T-cell (primary cell): ENCODE measurements around the gene C2CD3. TPM values are rescaled to one million over a fixed set of nuclear protein-coding genes. Genes with fewer than 3 reads are reported as not detected.

Experiments
- ATAC-seq, 4 experiments: fragments of 200-7000 bp in 3 of 4; fragments of 150-1000 bp in 1 of 4; cut with Tn5 transposase; replicated peaks in 1 of 4; 1 replicate in 3 of 4; 2 replicates in 1 of 4; pipeline ENCODE4 v1.10.0; 2021; ENCODE audit warnings: moderate library complexity in 3 of 4, mild to moderate bottlenecking in 2 of 4, moderate number of reproducible peaks in 1 of 4
- CTCF ChIA-PET, 2 donors: fragments of 300-600 bp; sonication (Branson Sonifier 250); formaldehyde crosslinking; loops; one replicate each; lab custom pipeline; 2022; ENCODE audit warnings: antibody characterized with exemption in 2 of 2; lab: Charles Lee
- POLR2A ChIA-PET, 2 donors: fragments of 300-600 bp; sonication (Branson Sonifier 250); formaldehyde crosslinking; loops; one replicate each; lab custom pipeline; 2022; ENCODE audit warnings: antibody characterized with exemption in 2 of 2; lab: Charles Lee
- DNase-seq, 35 experiments: peaks; one replicate each; pipeline versions ENCODE4 v3.0.0 to v3.0.0-alpha.2; 2013 to 2023
- H3K27ac ChIP-seq: one replicate; pipeline ENCODE4 v1.5.1; 2013; ENCODE audit warnings: low read length
- H3K27me3 ChIP-seq, 2 experiments: replicated peaks in 1 of 2; 1 replicate in 1 of 2; 2 replicates in 1 of 2; pipeline versions ENCODE4 v1.6.1 to v1.7.0; 2013; ENCODE audit warnings: low read length in 1 of 2, mixed read lengths in 1 of 2; ENCODE audit not compliant: control insufficient read depth in 2 of 2, insufficient read depth in 2 of 2; ENCODE audit errors: extremely low read depth in 1 of 2
- H3K36me3 ChIP-seq, 2 donors: 1 replicate in 1 of 2; 2 replicates in 1 of 2; pipeline versions ENCODE4 v1.6.1 to v1.7.0; 2013; ENCODE audit warnings: low read length in 1 of 2; ENCODE audit not compliant: control insufficient read depth in 2 of 2, insufficient read depth in 1 of 2; ENCODE audit errors: extremely low read depth in 1 of 2
- H3K4me1 ChIP-seq, 2 experiments: 1 replicate in 1 of 2; 2 replicates in 1 of 2; pipeline versions ENCODE4 v1.6.1 to v1.7.0; 2013; ENCODE audit warnings: low read length in 2 of 2, mixed read lengths in 1 of 2; ENCODE audit not compliant: insufficient read depth in 2 of 2, control insufficient read depth in 1 of 2; ENCODE audit errors: extremely low read depth in 1 of 2
- H3K4me3 ChIP-seq, 2 donors: 1 replicate in 1 of 2; 2 replicates in 1 of 2; pipeline versions ENCODE4 v1.5.1 to v1.7.0; 2013; ENCODE audit warnings: mild to moderate bottlenecking in 2 of 2, low read length in 1 of 2, moderate library complexity in 1 of 2; ENCODE audit not compliant: control insufficient read depth in 1 of 2; ENCODE audit errors: extremely low read depth in 1 of 2
- H3K9me3 ChIP-seq: 2 replicates; pipeline ENCODE4 v1.7.0; 2013
- H3K27ac Mint-ChIP-seq, 2 donors: one replicate each; pipeline ENCODE4 v1.8.0; 2020 to 2021; ENCODE audit warnings: mild to moderate bottlenecking in 2 of 2, mixed read lengths in 2 of 2
- H3K27me3 Mint-ChIP-seq, 2 donors: one replicate each; pipeline ENCODE4 v1.8.0; 2021 to 2022; ENCODE audit warnings: mixed read lengths in 2 of 2
- H3K36me3 Mint-ChIP-seq: one replicate; pipeline ENCODE4 v1.8.0; 2021; ENCODE audit warnings: mixed read lengths
- H3K4me1 Mint-ChIP-seq, 3 donors: one replicate each; pipeline ENCODE4 v1.8.0; 2020 to 2022; ENCODE audit warnings: mixed read lengths in 3 of 3, mild to moderate bottlenecking in 1 of 3
- H3K4me3 Mint-ChIP-seq, 3 donors: one replicate each; pipeline ENCODE4 v1.8.0; 2020 to 2022; ENCODE audit warnings: mild to moderate bottlenecking in 3 of 3, mixed read lengths in 3 of 3, moderate library complexity in 3 of 3
- H3K9me3 Mint-ChIP-seq, 3 donors: one replicate each; pipeline ENCODE4 v1.8.0; 2020 to 2022; ENCODE audit warnings: mixed read lengths in 3 of 3
- WGBS: methylation state at CpG from one replicate; pipeline ENCODE4 v1.1.5; 2013; ENCODE audit warnings: missing lambda C conversion rate; ENCODE audit not compliant: insufficient coverage; 5-methylcytosine and 5-hydroxymethylcytosine counted together
- total RNA-seq, 35 experiments: library from RNA in 6 of 35; stranded (reverse) in 6 of 35; fragments of 120-200 nt in 1 of 35; gene quantifications; one replicate each; pipeline versions ENCODE4 v1.2.1 to v1.2.4 and lab custom pipeline; 2013 to 2026

The C2CD3 gene
- total RNA-seq, 5 donors from 2014 or later (not counting 1 experiment from before 2014, with no cell fraction given), result 37.0 to 47.7 (median 41.0) TPM

DNA sequence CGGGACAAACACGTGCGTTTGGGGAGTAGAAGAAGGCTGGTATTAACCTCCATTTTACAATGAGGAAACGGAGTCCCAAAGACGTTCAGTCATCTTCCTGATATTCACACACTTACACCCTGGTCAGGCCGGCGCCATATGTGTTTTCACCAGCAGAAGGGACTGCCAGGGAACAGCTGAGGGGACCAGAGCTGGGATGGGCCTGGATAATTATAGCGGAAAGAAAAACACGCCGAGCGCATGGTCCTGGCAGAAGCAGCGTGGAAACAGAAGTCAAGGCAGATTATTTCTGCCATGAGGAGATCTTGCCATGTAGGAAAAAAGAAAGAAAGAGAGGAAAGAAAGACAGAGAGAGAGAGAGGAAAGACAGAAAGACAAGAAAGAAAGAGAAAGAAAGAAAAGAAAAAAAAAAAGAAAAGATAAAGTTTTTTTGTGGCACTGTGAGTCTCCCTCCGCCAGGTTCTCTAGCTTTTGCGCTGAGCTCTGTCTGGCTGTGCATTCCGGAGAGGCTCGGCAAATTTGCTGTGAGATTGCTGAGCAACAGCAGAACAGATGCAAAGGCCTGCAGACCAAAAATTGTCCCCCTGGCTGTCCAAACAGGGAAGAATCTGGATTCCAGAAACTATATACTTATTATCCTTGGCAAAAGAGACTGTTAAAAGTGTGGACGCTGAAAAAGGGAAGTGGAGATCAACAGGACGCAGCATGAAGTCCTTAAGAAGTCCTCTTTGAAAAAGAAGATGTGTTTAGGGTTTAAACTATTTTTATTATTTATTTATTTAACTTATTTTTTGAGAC is 186.9 kb downstream of the C2CD3 start:
- ATAC-seq (no peak), DNase-seq (no peak)
- Histone ChIP-seq H3K27ac (peak overlapping the region; percentile 94), H3K27me3 (no peaks in the 10 kb centered on the region), H3K9me3 (no peaks in the 10 kb centered on the region), H3K4me1 (peaks cover 22 to 39% of the 10 kb centered on the region in 2 experiments), H3K36me3 (peaks cover 3 to 27% of the 10 kb centered on the region in 2 donors), H3K4me3 (peak overlapping the region; percentile 61 to 85)
- POLR2A ChIA-PET, result interaction anchor here (0.7 to 6.4 kb wide), 5 partner anchors 11 to 28 kb away, joined by 3 to 199 read pairs (median 4); no protein-coding TSS in a partner anchor
- peak overlapping the region; percentile 98 to 99 for H3K27ac Mint-ChIP-seq
- peak overlapping the region; percentile 89 to 98 (median 97) for H3K4me3 Mint-ChIP-seq
- 74% methylated on average over 9 of the region's 18 CpGs for WGBS
- H3K27me3 Mint-ChIP-seq, result no peaks in the 10 kb centered on the region
- no peaks in the 10 kb centered on the region for H3K9me3 Mint-ChIP-seq
- CTCF ChIA-PET, result interaction anchor here in 1 of 2 donors (1.4 kb wide), 1 partner anchor 11 kb away, joined by 7 read pairs; no protein-coding TSS in a partner anchor
- H3K4me1 Mint-ChIP-seq, result peaks cover 32 to 45% (median 33%) of the 10 kb centered on the region in 3 donors
- peaks cover 27% of the 10 kb centered on the region for H3K36me3 Mint-ChIP-seq

DNA sequence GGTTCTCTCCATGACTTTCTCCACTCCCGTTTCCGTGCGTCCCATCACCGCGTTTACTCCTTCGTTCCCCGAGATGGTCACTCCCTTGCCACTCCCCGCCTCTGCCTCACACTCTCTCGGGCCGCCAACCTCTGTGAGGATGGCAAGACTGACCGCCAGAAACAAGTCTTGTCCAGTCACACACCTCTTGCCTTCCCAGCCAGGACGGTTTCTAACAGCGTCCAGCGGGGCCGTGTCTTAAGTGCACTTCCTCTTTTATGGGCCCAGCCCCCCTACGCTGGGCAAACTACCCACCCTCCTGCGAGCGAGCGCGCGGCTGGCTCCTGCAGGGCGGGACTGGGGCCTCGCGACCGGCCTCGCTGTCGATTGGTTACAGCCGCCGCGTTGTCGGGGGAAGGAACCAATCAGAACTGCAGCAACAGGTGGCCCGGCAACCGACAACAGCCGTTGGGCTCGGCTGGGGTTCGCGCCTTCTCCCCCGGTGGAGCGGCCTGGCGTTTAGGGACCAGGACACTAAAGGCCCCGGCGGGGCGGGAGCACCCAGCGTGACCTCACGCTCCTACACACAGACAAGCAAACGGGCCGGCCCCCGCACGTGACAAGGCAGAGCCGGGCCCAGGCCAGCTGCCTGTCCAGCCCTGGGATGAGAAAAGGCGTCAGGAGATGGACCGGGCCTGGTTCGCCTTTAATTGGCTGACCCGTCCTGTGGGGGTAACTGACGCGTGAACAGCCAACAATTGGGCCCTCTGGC is 187.6 kb downstream of the C2CD3 start:
- peak overlapping the region; percentile 89 to 98 (median 97) for H3K4me3 Mint-ChIP-seq
- Histone ChIP-seq H3K27me3 (no peaks in the 10 kb centered on the region), H3K27ac (peak overlapping the region; percentile 94), H3K4me1 (peaks cover 30 to 47% of the 10 kb centered on the region in 2 experiments), H3K36me3 (peaks cover 9 to 34% of the 10 kb centered on the region in 2 donors), H3K4me3 (peak overlapping the region; percentile 61 to 85), H3K9me3 (no peaks in the 10 kb centered on the region)
- peak; percentile 82 to 95 (median 91) for DNase-seq
- peaks cover 40 to 52% (median 40%) of the 10 kb centered on the region in 3 donors for H3K4me1 Mint-ChIP-seq
- H3K27ac Mint-ChIP-seq, result peak overlapping the region; percentile 98 to 99
- peaks cover 35% of the 10 kb centered on the region for H3K36me3 Mint-ChIP-seq
- no peaks in the 10 kb centered on the region for H3K27me3 Mint-ChIP-seq
- WGBS, result under 1% methylated on average over 44 of the region's 56 CpGs
- peak; percentile 79 to 84 (median 81) for ATAC-seq
- no peaks in the 10 kb centered on the region for H3K9me3 Mint-ChIP-seq
- ChIA-PET CTCF (interaction anchor here in 1 of 2 donors (1.1 to 3.7 kb wide), 4 partner anchors 12 to 22 kb away, joined by 4 to 15 read pairs (median 7); no protein-coding TSS in a partner anchor), POLR2A (interaction anchor here (0.6 to 6.4 kb wide), 9 partner anchors 10 to 143 kb away, joined by 3 to 199 read pairs (median 4); no protein-coding TSS in a partner anchor)

DNA sequence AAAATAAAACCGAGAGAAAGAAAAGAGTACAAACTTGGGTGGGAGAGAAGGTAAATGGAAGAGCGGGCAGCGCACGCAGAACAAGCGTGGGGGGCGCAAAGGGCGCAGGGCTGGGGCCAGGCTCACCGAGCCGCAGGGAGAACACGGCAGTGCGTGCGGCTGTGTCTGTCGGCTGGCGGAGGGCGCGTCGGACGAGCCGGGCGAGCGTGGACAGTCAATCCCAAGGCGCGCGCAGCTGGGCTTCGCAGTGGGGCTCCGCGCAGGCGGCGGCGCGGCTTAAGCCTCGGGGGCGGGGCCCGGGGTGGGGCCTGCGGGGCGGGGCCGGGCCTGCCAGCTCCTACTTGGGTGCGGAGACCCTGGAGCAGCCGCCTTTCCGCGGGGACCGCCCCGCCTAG is 188.2 kb downstream of the C2CD3 start, which contains the start of gene UCP2:
TSS of gene UCP2 (minus strand) at position 249 of the 395 bp plus-strand sequence. CDS start 4,465 bp downstream, outside the sequence.
- peaks cover 45 to 58% (median 46%) of the 10 kb centered on the region in 3 donors for H3K4me1 Mint-ChIP-seq
- WGBS, result under 1% methylated on average over 36 of the region's 43 CpGs
- peaks cover 15 to 40% of the 10 kb centered on the region in 2 donors for H3K36me3 ChIP-seq
- H3K27me3 Mint-ChIP-seq, result no peaks in the 10 kb centered on the region
- peak; percentile 69 to 78 (median 72) for ATAC-seq
- peak within 1 kb of the TSS; percentile 89 to 98 (median 97) for H3K4me3 Mint-ChIP-seq
- H3K27me3 ChIP-seq, result no peaks in the 10 kb centered on the region
- peak within 1 kb of the TSS; percentile 61 to 98 for H3K4me3 ChIP-seq
- peaks cover 39% of the 10 kb centered on the region for H3K36me3 Mint-ChIP-seq
- H3K9me3 ChIP-seq, result no peaks in the 10 kb centered on the region
- no peaks in the 10 kb centered on the region for H3K9me3 Mint-ChIP-seq
- peak within 1 kb of the TSS; percentile 94 for H3K27ac ChIP-seq
- peaks cover 36 to 52% of the 10 kb centered on the region in 2 experiments for H3K4me1 ChIP-seq
- POLR2A ChIA-PET, result interaction anchor here (0.6 to 6.4 kb wide), 7 partner anchors 10 to 142 kb away, joined by 3 to 199 read pairs (median 6); no protein-coding TSS in a partner anchor
- peak within 1 kb of the TSS; percentile 98 to 99 for H3K27ac Mint-ChIP-seq
- DNase-seq, result peak in 34 of 35 experiments; percentile 65 to 90 (median 77)
- CTCF ChIA-PET, result interaction anchor here in 1 of 2 donors (1.1 to 3.7 kb wide), 3 partner anchors 12 to 22 kb away, joined by 4 to 15 read pairs (median 7); no protein-coding TSS in a partner anchor

DNA sequence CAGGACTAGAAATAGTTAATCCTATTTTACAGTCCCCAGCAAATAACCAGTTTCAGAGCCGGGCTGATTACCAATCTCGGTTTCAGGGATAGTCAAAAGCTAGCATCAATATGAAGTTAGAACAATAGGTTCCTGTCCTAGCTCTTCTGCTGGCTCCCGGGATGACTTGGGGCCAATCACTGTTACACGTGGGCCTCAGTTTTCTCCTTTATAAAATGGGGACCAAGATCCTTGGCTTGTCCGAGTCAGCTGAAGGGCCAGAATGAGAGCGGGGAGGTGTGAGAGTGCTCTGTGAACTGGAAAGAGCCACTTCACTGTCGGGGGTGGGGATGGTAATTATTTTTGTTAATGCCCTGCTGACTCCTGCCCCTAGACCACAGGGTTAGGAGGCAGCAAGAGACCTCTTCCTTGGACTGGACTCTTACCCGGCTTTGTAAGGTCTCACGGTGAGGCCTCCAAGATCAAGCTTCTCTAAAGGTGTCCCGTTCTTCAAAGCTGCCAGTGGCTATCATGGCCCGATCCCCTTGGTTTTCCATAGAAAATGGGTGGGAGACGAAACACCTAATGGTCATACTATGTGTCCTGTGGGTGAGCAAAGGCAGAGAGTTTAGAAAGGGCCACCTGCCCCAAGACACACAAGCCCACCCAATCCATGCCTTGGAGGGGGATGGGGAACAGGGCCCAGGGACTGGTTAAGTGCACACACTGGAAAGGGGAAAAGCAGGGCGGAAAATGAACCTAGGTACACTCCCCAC is 189.6 kb downstream of the C2CD3 start:
- H3K9me3 Mint-ChIP-seq, result no peaks in the 10 kb centered on the region
- Histone ChIP-seq H3K4me1 (peaks cover 48 to 66% of the 10 kb centered on the region in 2 experiments), H3K4me3 (peak overlapping the region; percentile 61 to 98), H3K9me3 (no peaks in the 10 kb centered on the region), H3K36me3 (peaks cover 23 to 54% of the 10 kb centered on the region in 2 donors), H3K27ac (peak overlapping the region; percentile 80), H3K27me3 (no peaks in the 10 kb centered on the region)
- peak overlapping the region; percentile 98 to 99 for H3K27ac Mint-ChIP-seq
- ChIA-PET POLR2A (interaction anchor here (0.9 to 6.4 kb wide), 10 partner anchors 9 to 190 kb away, joined by 3 to 199 read pairs (median 13); partner anchors contain the start of genes C2CD3 (in 1 of the 2) and PPME1 (in 1 of the 2)), CTCF (interaction anchor here (0.6 to 3.7 kb wide), 7 partner anchors 10 to 190 kb away, joined by 3 to 23 read pairs (median 4); partner anchors contain the start of genes C2CD3 (in 1 of the 2) and PPME1 (in 1 of the 2))
- H3K36me3 Mint-ChIP-seq, result peaks cover 52% of the 10 kb centered on the region
- ATAC-seq, result no peak
- DNase-seq, result no peak
- WGBS, result 0% methylated on average over 5 of the region's 13 CpGs
- peaks cover 59 to 68% (median 60%) of the 10 kb centered on the region in 3 donors for H3K4me1 Mint-ChIP-seq
- no peaks in the 10 kb centered on the region for H3K27me3 Mint-ChIP-seq
- peak overlapping the region; percentile 89 to 98 (median 97) for H3K4me3 Mint-ChIP-seq
